CD4-positive, alpha-beta T cell treated with Interleukin-10 for 1 hour (primary cell): ENCODE results near the gene IFT20.
"Not testable (repeated sequence)": the region's sequence is repeated elsewhere in the genome, so short reads cannot be mapped to it uniquely, and the experiment has no call there.

Source experiments
- DNase-seq: peaks from one replicate; pipeline ENCODE4 v3.0.0-alpha.2; 2020

IFT20 gene

GRCh38 chr17:28298449-28298848 is 36.8 kb downstream of the IFT20 start:
- DNase-seq = no peak

GRCh38 chr17:28295677-28296578 is 39.3 kb downstream of the IFT20 start:
- no peak for DNase-seq

DNA sequence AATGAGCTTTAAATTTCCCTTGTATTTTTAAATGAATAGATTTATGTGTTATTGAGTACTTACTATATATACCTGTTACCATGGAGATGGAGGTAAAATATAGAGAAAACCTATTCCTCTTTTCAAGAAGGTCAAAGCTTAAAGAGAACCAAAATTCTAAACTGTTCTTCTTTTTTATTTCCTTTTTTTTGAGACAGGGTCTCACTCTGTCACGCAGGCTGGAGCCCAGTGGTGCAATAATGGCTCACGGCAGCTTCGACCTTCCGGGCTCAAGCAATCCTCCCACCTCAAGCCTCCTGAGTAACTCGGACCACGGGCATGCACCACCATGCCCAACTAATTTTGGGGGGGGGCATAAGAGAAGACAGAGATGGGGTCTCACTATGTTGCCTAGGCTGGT is 41.3 kb downstream of the IFT20 start:
- no peak for DNase-seq

DNA sequence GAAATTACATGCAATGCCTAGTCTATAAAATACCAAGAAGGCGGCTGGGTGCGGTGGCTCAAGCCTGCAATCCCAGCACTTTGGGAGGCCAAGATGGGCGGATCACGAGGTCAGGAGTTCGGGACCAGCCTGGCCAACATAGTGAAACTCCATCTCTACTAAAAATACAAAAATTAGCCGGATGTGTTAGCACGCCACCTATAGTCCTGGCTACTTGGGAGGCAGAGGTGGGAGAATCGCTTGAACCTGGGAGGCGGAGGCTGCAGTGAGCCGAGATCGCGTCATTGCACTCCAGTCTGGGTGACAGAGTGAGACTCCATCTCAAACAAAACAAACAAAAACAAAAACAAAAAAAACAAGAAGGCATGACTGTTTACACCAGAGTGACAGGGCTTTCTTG is 42.4 kb downstream of the IFT20 start:
- not testable (repeated sequence) for DNase-seq

GRCh38 chr17:28291780-28292330 is 43.4 kb downstream of the IFT20 start:
- no peak for DNase-seq

DNA sequence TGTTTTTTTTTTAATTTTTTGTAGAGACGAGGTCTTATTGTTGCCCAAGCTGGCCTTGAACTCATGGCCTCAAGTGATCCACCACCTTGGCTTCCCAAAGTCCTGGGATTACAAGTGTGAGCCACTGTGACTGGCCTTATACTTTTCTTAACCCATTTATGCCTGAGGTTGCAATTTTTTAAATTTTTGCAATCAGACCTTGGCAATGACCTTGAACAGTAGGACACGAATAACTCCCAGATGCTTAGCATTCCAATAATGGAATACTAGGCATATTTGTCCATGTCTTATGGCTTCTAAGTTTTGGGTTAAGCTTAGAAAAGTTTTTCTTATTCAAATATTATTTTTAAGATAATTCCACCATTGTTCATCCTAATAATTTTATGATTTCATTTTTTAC is 44.6 kb downstream of the IFT20 start:
- no peak for DNase-seq

GRCh38 chr17:28285965-28286364 is 49.3 kb downstream of the IFT20 start:
- DNase-seq = no peak

- DNase-seq = no peak
These were observed 52.7 kb downstream of the IFT20 start for GRCh38 chr17:28282596-28282995.

DNA sequence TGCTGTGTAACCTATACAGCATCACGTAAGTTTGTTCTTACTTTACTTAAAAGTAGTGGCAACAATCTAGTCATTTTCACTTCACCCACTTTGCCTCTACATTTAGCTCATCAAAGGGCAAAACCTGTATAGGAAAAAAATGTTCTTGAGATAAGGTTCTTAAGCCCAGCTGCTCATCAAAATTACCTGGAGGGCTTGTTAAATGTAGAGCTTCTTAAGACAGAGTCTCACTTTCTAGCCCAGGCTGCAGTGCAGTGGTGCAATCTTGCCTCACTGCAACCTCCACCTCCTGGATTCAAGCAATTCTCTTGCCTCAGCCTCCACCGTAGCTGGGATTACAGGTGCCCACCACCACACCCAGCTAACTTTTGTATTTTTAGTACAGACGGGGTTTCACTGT is 54.4 kb downstream of the IFT20 start:
- DNase-seq = no peak

GRCh38 chr17:28279411-28279810 is 55.9 kb downstream of the IFT20 start:
- DNase-seq = no peak
